WTC11 (cell line): ENCODE results near the gene ARHGAP42. TPM values are rescaled to one million over a fixed set of nuclear protein-coding genes. Genes with fewer than 3 reads are reported as not detected.

Experiments used
- ATAC-seq: fragments of 200-7000 bp; cut with Tn5 transposase; 2 replicates; pipeline ENCODE4 v1.10.0; 2021; ENCODE audit warnings: mild to moderate bottlenecking, moderate library complexity
- CTCF ChIA-PET: fragments of 300-600 bp; sonication (Branson Sonifier 250); formaldehyde crosslinking; loops from one replicate; lab custom pipeline; 2021; ENCODE audit warnings: antibody characterized with exemption; lab: Charles Lee
- POLR2A ChIA-PET: fragments of 350-600 bp; sonication (Branson Sonifier 250); formaldehyde crosslinking; loops from one replicate; lab custom pipeline; 2021; ENCODE audit warnings: antibody characterized with exemption; lab: Charles Lee
- DNase-seq: peaks from one replicate; pipeline ENCODE4 v3.0.0; 2021; ENCODE audit warnings: low spot score
- H3K27ac Mint-ChIP-seq: 2 replicates; pipeline ENCODE4 v1.8.0; 2021; ENCODE audit warnings: mixed read lengths
- H3K27me3 Mint-ChIP-seq: 2 replicates; pipeline ENCODE4 v1.8.0; 2021; ENCODE audit warnings: low read depth, mild to moderate bottlenecking, moderate library complexity, mixed read lengths
- H3K36me3 Mint-ChIP-seq: 2 replicates; pipeline ENCODE4 v1.8.0; 2021; ENCODE audit warnings: mixed read lengths
- H3K4me1 Mint-ChIP-seq: 2 replicates; pipeline ENCODE4 v1.8.0; 2022; ENCODE audit warnings: mixed read lengths
- H3K4me3 Mint-ChIP-seq: 2 replicates; pipeline ENCODE4 v1.8.0; 2021; ENCODE audit warnings: mild to moderate bottlenecking, moderate library complexity, mixed read lengths
- H3K9me3 Mint-ChIP-seq: 2 replicates; pipeline ENCODE4 v1.8.0; 2021; ENCODE audit warnings: mixed read lengths
- FOXK1 ChIP-seq: sonication (generic); formaldehyde crosslinking; IDR thresholded peaks from 2 replicates; pipeline ENCODE4 v1.8.0; 2022; ENCODE audit warnings: mild to moderate bottlenecking, moderate library complexity, missing genetic modification reagents
- GRHL2 ChIP-seq: fragments of 250-450 bp; sonication (Bioruptor Pico); IDR thresholded peaks from 2 replicates; pipeline ENCODE4 v1.8.0; 2022; ENCODE audit warnings: mild to moderate bottlenecking, moderate library complexity; ENCODE audit not compliant: insufficient replicate concordance, severe bottlenecking
- JUN ChIP-seq: sonication (generic); formaldehyde crosslinking; IDR thresholded peaks from 2 replicates; pipeline ENCODE4 v1.8.0; 2023; ENCODE audit warnings: mild to moderate bottlenecking, missing genetic modification reagents
- NFATC4 ChIP-seq: fragments of 250-450 bp; sonication (Bioruptor Pico); IDR thresholded peaks from 2 replicates; pipeline ENCODE4 v1.9.0; 2021; ENCODE audit warnings: mild to moderate bottlenecking
- NFYB ChIP-seq: sonication (generic); formaldehyde crosslinking; conservative IDR thresholded peaks from 2 replicates; pipeline ENCODE4 v1.8.0; 2022; ENCODE audit warnings: low read depth, missing genetic modification reagents
- OVOL2 ChIP-seq: fragments of 250-450 bp; sonication (Bioruptor Pico); IDR thresholded peaks from 2 replicates; pipeline ENCODE4 v1.9.0; 2021; ENCODE audit warnings: mild to moderate bottlenecking, borderline replicate concordance
- PREB ChIP-seq: sonication (generic); formaldehyde crosslinking; IDR thresholded peaks from 2 replicates; pipeline ENCODE4 v1.8.1; 2022; ENCODE audit warnings: mild to moderate bottlenecking, missing genetic modification reagents, moderate library complexity, borderline replicate concordance
- SOX15 ChIP-seq: fragments of 250-450 bp; sonication (Bioruptor Pico); IDR thresholded peaks from 2 replicates; pipeline ENCODE4 v1.9.0; 2021; ENCODE audit warnings: mild to moderate bottlenecking
- TEAD1 ChIP-seq: sonication (generic); formaldehyde crosslinking; IDR thresholded peaks from 2 replicates; pipeline ENCODE4 v1.8.0; 2022; ENCODE audit warnings: mild to moderate bottlenecking, missing genetic modification reagents
- ZNF121 ChIP-seq: sonication (generic); formaldehyde crosslinking; IDR thresholded peaks from 2 replicates; pipeline ENCODE4 v1.8.0; 2023; ENCODE audit warnings: missing genetic modification reagents
- ZNF232 ChIP-seq: sonication (generic); formaldehyde crosslinking; IDR thresholded peaks from 2 replicates; pipeline ENCODE4 v1.8.0; 2022; ENCODE audit warnings: mild to moderate bottlenecking, missing genetic modification reagents
- ZNF396 ChIP-seq: fragments of 250-450 bp; sonication (Bioruptor Pico); IDR thresholded peaks from 2 replicates; pipeline ENCODE4 v1.8.0; 2021; ENCODE audit warnings: mild to moderate bottlenecking, moderate library complexity, borderline replicate concordance
- ZNF532 ChIP-seq: fragments of 250-450 bp; sonication (Bioruptor Pico); IDR thresholded peaks from 2 replicates; pipeline ENCODE4 v1.9.0; 2021; ENCODE audit warnings: mild to moderate bottlenecking, borderline replicate concordance
- total RNA-seq: library from RNA; stranded (reverse); gene quantifications from 3 replicates; pipeline ENCODE4 v1.2.3, GENCODE V29; 2021
- TF ChIP-seq, protein P1 (sequence below): sonication (generic); formaldehyde crosslinking; IDR thresholded peaks from 2 replicates; pipeline ENCODE4 v1.8.0; 2022; ENCODE audit warnings: mild to moderate bottlenecking, missing genetic modification reagents
- TF ChIP-seq, protein P2 (sequence below): fragments of 200-600 bp; IDR thresholded peaks from 2 replicates; pipeline ENCODE4 v1.8.0; 2022; ENCODE audit warnings: antibody characterized with exemption
- TF ChIP-seq, protein P3 (sequence below): sonication (generic); formaldehyde crosslinking; IDR thresholded peaks from 2 replicates; pipeline ENCODE4 v1.8.0; 2023; ENCODE audit warnings: missing genetic modification reagents
- TF ChIP-seq, protein P4 (sequence below): fragments of 250-450 bp; sonication (Bioruptor Pico); conservative IDR thresholded peaks from 2 replicates; pipeline ENCODE4 v1.9.0; 2021; ENCODE audit warnings: mild to moderate bottlenecking
- TF ChIP-seq, protein P5 (sequence below): fragments of 250-450 bp; sonication (Bioruptor Pico); IDR thresholded peaks from 2 replicates; pipeline ENCODE4 v1.9.0; 2021; ENCODE audit warnings: mild to moderate bottlenecking

The ARHGAP42 gene
- total RNA-seq, 1 experiment from 2014 or later, result 32.5 TPM

DNA sequence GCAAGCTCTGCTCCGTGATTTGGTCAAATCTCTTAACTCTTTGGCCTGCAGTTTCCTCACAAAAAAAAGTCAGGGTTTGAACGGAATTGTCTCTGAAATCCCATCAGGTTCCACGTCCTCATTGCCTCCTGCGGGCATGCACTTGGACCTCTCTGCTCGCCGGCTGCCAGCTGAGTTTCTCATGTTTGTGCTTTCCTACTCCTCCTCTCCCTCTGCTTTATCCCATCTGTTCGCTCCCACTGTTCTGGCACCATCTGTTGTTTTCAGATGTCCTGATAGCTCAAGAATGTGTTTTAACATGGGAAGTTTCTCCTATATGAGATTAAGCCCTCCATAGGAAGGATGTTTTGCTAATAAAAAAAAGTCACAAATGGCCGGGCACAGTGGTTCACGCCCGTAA is 49.4 kb upstream of the ARHGAP42 start (continued):
- no peak for TF ChIP-seq TEAD1 (CRISPR knock-in tag)

GRCh38 chr11:100638648-100639047 is 48.4 kb upstream of the ARHGAP42 start:
- POLR2A ChIA-PET, result no interaction called here
- Mint-ChIP-seq H3K9me3 (peaks cover 10% of the 10 kb centered on the region), H3K27me3 (no peaks in the 10 kb centered on the region; the same call in 1 of the 2 replicates), H3K4me1 (peaks cover 18% of the 10 kb centered on the region), H3K36me3 (no peaks in the 10 kb centered on the region)
- DNase-seq, result no peak
- no peak for ATAC-seq
- CTCF ChIA-PET, result interaction anchor here (0.6 to 1.2 kb wide), 2 partner anchors 43 to 49 kb away, joined by 3 read pairs; no protein-coding TSS in a partner anchor
- TF ChIP-seq ZNF232 (CRISPR knock-in tag) (no peak), ZNF532 (CRISPR knock-in tag) (no peak)
- TF ChIP-seq, all 79 proteins: peak for 0
- H3K4me3 Mint-ChIP-seq, result no peak overlapping the region
- H3K27ac Mint-ChIP-seq, result no peak overlapping the region

DNA sequence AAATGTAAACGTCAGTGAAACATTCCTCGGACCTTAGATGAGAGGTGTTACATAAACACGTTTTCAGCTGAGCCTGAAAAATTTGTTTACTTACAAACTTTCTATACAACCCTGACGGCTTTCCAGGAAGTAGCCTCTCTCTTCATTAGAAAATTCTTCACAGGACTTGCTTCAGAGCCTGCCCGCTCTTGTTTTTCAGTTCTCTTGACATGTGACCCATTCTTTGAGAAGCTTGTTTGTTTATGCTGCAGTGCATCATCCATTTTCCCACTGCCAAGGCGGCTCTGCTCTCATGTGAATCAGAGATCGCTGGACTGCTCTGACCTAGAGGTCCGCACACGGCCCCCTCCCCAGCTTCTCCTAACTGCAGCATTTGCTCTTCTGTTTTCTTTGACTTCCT is 47.9 kb upstream of the ARHGAP42 start:
- ATAC-seq, result peak; percentile 67

More for the DNA sequence above, 47.9 kb upstream of the ARHGAP42 start:
- no peak for DNase-seq
- peaks cover 10% of the 10 kb centered on the region for H3K9me3 Mint-ChIP-seq
- ChIA-PET POLR2A (no interaction called here), CTCF (interaction anchor here (0.6 to 1.2 kb wide), 3 partner anchors 9 to 49 kb away, joined by 3 read pairs; no protein-coding TSS in a partner anchor)
- H3K27me3 Mint-ChIP-seq, result no peaks in the 10 kb centered on the region; the same call in 1 of the 2 replicates
- H3K4me3 Mint-ChIP-seq, result no peak overlapping the region
- H3K27ac Mint-ChIP-seq, result peak overlapping the region; percentile 76
- no peaks in the 10 kb centered on the region for H3K36me3 Mint-ChIP-seq
- H3K4me1 Mint-ChIP-seq, result peaks cover 18% of the 10 kb centered on the region
- TF ChIP-seq SOX15, result no peak
- no peak for TF ChIP-seq JUN (CRISPR knock-in tag)
- TF ChIP-seq, protein P1, sequence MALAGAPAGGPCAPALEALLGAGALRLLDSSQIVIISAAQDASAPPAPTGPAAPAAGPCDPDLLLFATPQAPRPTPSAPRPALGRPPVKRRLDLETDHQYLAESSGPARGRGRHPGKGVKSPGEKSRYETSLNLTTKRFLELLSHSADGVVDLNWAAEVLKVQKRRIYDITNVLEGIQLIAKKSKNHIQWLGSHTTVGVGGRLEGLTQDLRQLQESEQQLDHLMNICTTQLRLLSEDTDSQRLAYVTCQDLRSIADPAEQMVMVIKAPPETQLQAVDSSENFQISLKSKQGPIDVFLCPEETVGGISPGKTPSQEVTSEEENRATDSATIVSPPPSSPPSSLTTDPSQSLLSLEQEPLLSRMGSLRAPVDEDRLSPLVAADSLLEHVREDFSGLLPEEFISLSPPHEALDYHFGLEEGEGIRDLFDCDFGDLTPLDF, result no peak
- no peak for TF ChIP-seq NFYB
- no peak for TF ChIP-seq FOXK1
- TF ChIP-seq GRHL2 (CRISPR knock-in tag), result no peak
- no peak for TF ChIP-seq OVOL2 (CRISPR knock-in tag)
- TF ChIP-seq NFATC4, result no peak
- TF ChIP-seq TEAD1 (CRISPR knock-in tag), result no peak
- TF ChIP-seq, protein P2, sequence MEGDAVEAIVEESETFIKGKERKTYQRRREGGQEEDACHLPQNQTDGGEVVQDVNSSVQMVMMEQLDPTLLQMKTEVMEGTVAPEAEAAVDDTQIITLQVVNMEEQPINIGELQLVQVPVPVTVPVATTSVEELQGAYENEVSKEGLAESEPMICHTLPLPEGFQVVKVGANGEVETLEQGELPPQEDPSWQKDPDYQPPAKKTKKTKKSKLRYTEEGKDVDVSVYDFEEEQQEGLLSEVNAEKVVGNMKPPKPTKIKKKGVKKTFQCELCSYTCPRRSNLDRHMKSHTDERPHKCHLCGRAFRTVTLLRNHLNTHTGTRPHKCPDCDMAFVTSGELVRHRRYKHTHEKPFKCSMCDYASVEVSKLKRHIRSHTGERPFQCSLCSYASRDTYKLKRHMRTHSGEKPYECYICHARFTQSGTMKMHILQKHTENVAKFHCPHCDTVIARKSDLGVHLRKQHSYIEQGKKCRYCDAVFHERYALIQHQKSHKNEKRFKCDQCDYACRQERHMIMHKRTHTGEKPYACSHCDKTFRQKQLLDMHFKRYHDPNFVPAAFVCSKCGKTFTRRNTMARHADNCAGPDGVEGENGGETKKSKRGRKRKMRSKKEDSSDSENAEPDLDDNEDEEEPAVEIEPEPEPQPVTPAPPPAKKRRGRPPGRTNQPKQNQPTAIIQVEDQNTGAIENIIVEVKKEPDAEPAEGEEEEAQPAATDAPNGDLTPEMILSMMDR, result no peak
- no peak for TF ChIP-seq ZNF121 (CRISPR knock-in tag)
- TF ChIP-seq, protein P3, sequence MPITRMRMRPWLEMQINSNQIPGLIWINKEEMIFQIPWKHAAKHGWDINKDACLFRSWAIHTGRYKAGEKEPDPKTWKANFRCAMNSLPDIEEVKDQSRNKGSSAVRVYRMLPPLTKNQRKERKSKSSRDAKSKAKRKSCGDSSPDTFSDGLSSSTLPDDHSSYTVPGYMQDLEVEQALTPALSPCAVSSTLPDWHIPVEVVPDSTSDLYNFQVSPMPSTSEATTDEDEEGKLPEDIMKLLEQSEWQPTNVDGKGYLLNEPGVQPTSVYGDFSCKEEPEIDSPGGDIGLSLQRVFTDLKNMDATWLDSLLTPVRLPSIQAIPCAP (CRISPR knock-in tag), result no peak
- TF ChIP-seq, protein P4, sequence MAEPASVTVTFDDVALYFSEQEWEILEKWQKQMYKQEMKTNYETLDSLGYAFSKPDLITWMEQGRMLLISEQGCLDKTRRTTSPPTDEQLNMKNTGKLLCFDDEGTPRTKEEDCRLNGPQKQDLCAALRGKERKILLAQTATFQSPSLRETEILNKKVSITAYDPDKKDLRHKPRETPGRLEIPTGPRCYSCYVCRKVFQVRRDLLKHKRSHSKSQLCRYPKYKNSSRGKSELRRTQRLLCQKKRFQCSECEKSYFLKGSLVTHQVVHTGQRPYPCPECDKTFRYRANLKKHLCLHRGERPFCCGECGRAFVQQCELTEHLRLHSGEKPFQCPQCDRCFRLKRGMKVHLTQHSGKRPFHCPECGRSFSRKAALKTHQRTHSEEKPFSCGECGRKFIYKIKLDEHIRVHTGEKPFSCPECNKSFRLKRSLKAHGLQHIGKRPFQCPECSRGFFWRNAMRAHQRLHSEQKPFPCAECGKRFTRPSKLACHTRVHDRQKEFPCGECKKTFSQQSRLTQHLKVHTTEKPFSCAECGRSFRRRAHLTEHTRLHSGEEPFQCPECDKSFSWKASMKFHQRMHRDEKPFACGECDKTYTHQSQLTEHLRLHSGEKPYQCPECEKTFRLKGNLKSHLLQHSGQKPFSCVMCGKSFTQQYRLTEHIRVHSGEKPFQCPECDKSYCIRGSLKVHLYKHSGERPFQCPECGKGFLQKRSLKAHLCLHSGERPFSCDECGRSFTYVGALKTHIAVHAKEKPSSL (CRISPR knock-in tag), result no peak
- TF ChIP-seq, protein P5, sequence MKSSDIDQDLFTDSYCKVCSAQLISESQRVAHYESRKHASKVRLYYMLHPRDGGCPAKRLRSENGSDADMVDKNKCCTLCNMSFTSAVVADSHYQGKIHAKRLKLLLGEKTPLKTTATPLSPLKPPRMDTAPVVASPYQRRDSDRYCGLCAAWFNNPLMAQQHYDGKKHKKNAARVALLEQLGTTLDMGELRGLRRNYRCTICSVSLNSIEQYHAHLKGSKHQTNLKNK, result no peak
- no peak for TF ChIP-seq ZNF396
- no peak for TF ChIP-seq PREB
